ENCODE data around the gene KIF6.
"Not testable (repeated sequence)": the region's sequence is repeated elsewhere in the genome, so short reads cannot be mapped to it uniquely, and the experiment has no call there.

Gene KIF6

DNA sequence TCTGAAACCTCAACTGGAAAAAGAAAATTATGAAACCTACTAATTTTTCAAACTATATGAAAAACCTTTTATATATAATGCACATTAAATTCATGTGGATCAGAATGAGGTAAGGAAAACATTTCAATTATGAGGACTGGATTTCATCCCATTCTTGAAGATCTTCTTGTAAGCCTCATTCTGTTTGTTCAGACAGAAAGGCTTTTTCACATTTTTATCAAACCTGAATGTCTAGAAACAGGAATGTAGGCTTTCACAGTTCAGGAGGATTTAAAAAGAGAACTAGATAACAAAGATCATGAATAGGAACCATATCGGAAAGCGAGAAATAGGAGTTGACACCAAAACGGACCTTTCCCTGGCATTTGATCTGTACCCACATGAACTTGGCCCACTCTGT lies 210.2 kb downstream of the KIF6 start:
- DNase-seq (ENCODE audit: low read depth in 2 of 2, low spot score in 1 of 2): no peak

- not testable (repeated sequence) for DNase-seq (ENCODE audit: low read depth in 2 of 2, low spot score in 1 of 2)
Measured at GRCh38 chr6:39509831-39510230, 215.4 kb downstream of the KIF6 start.

GRCh38 chr6:39508515-39508914 lies 216.7 kb downstream of the KIF6 start:
- DNase-seq (ENCODE audit: low read depth in 2 of 2, low spot score in 1 of 2): no peak

GRCh38 chr6:39507331-39507998 lies 217.7 kb downstream of the KIF6 start:
- DNase-seq (ENCODE audit: low read depth in 2 of 2, low spot score in 1 of 2): no peak

GRCh38 chr6:39502362-39502955 lies 222.7 kb downstream of the KIF6 start:
- DNase-seq (ENCODE audit: low read depth in 2 of 2, low spot score in 1 of 2): not testable (repeated sequence)

GRCh38 chr6:39499053-39499452 lies 226.2 kb downstream of the KIF6 start:
- DNase-seq (ENCODE audit: low read depth in 2 of 2, low spot score in 1 of 2): no peak

DNA sequence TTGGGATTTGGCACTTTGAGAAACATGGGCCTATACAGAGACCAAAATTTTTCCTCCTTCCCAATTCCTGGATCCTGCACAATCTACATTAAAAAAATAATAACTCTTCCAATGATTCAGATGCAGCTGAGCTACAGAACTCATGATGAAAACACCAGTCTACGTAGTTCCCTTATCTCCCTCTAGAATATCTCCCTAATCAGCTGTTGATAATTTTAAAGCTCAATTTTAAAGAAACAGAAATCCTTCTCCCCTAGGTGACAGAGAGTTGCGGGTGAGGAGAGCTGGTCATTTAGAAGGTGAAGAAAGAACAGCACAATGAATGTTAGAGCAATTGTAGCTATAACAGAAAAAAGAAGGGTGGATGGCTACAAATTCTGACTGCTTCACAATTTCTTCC lies 227.1 kb downstream of the KIF6 start:
- no peak for DNase-seq (ENCODE audit: low read depth in 2 of 2, low spot score in 1 of 2)

DNA sequence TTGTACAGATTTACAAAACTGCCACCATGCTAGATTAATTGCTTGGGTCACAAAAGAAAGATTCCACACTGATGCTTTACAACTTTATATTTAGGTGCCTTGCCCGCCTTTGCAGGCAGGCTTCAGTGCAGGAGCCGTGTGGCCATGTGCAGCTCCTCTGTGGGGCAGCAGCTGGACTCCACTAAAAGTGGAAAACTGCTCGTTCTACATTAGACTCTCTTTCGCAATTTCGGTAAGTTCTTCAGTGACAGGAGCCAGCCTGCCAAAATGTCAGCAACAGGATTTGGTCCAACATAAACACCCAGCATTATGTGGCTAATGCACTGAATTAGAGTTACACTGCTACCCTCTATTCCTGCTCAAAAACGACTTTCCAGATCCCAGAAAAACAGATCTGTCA lies 228.3 kb downstream of the KIF6 start:
- DNase-seq (ENCODE audit: low read depth in 2 of 2, low spot score in 1 of 2): no peak

GRCh38 chr6:39496456-39496855 lies 228.8 kb downstream of the KIF6 start:
- no peak for DNase-seq (ENCODE audit: low read depth in 2 of 2, low spot score in 1 of 2)

DNA sequence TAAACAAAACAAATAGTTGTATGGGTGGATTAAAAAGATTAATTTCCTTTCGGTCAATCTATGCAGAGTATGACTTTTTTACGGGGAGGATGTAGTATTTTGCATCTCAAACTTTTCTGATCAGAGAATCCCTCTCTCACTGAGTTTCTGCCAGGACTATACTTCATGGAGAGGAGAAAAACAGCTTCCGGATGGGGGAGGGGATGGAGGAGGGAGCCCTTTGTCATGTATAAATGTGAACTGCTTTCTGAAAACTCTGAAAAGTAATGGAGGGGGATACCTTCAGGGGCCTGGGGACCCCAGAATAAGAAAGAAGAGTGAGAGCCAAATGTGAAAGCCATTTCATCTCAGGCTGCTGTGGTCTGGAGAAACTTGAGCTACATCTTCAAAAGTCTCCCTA lies 229.6 kb downstream of the KIF6 start:
- DNase-seq (ENCODE audit: low read depth in 2 of 2, low spot score in 1 of 2): no peak

DNA sequence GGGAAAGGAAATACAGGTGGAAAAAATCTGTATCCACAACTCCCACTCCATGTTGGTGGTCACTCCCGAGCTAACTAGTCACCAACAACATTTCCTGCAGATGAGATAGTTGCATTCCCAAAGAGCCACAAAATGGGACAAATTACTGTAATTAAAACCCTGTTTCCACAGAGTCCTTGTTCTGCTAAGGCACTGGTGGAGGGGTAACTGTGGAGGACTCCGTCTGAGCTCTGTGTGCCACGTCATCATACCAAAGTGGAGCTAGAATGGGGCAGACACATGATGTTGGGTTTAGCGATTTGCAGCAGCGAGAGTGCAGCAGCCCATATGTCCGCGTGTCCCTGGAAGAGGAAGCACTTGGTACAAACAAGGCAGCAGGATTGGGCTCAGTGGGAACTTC lies 230.2 kb downstream of the KIF6 start:
- DNase-seq (ENCODE audit: low read depth in 2 of 2, low spot score in 1 of 2): no peak

- DNase-seq (ENCODE audit: low read depth in 2 of 2, low spot score in 1 of 2): no peak
Measured at GRCh38 chr6:39493777-39494176, 231.4 kb downstream of the KIF6 start.

- no peak for DNase-seq (ENCODE audit: low read depth in 2 of 2, low spot score in 1 of 2)
Measured at GRCh38 chr6:39493174-39493573, 232.0 kb downstream of the KIF6 start.

DNA sequence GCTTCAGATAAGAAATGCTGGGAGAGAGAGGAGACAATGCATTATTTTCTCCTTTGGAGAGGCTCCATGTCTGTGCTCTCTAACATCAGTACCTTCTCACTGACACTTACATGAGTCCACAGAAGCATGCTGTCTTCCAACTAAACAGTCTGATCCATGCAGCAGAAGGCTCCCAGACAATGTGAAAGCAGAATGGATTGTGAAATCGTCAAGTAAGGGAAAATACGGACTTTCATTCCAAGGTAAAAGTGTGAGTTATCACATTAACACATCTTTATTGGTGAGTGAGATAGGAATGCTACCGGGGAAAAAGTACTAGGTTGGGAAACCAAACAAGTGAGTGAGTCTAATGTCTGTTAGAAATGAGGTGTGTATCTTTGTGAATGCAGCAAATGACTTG lies 235.1 kb downstream of the KIF6 start:
- DNase-seq (ENCODE audit: low read depth in 2 of 2, low spot score in 1 of 2): no peak

DNA sequence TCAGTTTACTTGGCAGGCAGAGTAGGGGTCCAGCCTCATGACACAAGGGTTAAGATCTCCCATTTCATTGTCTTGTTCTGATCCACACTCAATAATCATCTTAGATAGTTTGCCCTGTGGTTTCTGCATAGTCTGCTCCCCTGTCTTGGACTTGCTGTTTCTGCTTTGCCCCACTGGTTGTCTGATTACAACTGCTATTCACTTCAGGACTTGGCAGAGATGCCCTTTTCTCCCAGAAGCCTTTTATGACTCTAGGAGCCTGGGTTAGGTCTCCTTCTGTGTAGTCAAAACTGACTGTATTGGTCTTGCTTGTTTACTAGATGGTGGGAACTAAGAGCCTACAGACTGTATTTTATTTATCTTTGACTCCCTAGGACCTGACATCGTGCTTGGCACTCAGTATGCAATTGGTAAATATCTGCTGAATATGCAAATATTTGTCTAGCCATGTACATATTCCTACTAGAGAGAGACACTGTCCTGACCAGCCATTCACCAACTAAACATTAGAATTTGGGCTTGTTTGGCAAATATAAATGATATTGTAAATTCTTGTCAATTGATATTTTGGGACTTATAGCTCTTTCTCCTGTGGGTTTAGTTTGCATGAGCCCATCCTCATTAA lies 236.8 kb downstream of the KIF6 start:
- no peak for DNase-seq (ENCODE audit: low read depth in 2 of 2, low spot score in 1 of 2)

DNA sequence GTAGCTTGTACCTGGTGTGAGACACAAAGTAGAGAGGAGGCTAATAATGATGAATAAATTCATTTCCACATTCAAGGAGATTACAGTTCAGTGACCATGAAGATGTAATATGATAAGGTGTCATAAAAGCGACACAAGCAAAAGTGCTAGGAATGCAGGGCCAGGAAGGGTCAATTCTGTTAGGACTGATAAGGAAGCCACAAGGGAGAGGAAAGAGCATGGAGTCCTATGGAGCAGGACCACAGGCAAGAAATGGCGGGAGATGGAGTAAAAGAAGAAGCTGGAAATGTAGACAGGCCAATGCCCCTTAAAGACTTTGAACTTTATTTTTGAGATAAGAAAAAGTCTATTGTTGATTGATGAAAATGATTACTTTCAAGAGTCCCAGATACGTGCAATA lies 240.9 kb downstream of the KIF6 start:
- DNase-seq (ENCODE audit: low read depth in 2 of 2, low spot score in 1 of 2): no peak

DNA sequence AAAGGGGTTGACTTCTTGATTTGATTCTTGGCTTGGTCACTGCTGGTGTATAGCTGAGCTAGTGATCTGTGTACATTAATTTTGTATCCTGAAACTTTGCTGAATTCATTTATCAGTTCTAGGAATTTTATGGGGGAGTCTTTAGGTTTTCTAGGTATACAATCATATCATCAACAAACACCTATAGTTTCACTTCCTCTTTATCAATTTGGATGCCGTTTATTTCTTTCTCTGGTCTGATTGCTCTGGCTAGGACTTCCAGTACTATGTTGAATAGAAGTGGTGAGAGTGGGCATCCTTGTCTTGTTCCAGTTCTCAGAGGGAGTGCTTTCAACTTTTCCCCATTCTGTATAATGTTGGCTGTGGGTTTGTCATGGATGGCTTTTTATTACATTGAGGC lies 245.4 kb downstream of the KIF6 start:
- DNase-seq (ENCODE audit: low read depth in 2 of 2, low spot score in 1 of 2): not testable (repeated sequence)

DNA sequence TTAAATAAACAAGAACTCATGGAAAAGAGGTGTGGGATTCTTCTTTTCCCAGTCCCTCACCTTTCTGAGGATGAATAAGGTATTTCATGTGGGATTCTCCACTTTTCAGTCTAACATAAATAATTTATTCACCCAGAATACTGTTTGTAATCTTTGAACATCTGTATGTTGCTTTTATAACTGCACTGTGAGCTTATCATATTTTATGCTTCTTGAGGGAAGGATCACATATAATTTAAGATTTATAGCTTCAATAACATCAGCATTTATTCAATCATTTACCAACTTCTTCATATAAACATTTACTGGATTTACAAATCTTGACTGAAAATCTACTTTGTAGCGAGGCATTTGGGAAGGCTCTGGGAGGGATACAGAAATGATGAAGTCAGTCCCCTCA lies 248.5 kb downstream of the KIF6 start:
- no peak for DNase-seq (ENCODE audit: low read depth in 2 of 2, low spot score in 1 of 2)

- DNase-seq (ENCODE audit: low read depth in 2 of 2, low spot score in 1 of 2): no peak
Measured at GRCh38 chr6:39476151-39476550, 249.1 kb downstream of the KIF6 start.

DNA sequence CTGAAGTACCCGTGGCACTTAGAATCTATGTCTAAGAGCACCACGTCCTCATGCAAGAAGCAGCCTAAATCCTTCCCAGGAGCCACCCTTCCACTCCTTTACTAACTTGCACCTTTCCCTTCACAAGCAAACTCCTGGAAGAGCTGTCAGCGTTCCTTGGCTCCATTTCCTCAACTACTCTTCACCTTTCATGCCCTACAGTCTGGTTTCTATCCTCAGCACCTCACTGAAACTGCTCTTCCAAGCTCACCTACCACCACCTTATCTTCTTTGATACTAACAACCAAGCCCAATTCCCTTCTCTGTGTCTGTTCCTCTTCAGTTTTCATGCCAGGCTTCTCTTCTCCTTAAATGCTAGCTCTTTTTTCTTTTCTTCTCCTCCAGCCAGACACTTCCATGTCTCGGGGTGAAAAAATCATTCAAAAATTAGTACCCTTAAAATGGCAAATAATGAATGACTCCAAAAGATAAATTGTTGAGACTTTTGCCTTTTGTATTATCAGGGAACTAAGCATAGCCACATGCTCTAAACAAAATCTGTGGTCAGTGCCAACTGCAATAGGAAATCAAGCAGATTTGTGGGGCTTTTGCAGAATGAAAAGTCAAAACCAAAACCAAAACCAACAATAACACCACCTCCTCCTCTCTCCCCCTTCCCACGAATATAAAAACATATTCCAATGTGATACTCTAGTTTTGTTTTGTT lies 253.1 kb downstream of the KIF6 start:
- DNase-seq (ENCODE audit: low read depth in 2 of 2, low spot score in 1 of 2): no peak

DNA sequence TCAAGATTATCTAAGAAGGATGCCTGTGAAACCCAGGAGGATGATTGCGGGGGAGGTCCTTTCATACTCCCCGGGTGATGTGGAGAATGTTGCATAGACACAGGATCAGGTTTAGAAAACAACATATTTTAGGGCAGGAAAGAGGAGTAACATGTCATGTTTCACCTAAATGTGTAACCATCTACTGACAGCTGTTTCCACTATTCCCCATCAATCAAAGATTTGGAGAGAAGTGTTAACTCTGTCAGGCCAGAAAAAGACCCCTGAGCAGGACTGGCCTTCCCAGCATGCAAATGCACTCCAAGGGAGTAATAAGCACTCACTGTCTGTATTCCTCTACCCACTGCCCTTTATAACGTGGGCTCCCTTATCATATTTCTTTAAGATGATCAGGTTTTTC lies 254.7 kb downstream of the KIF6 start:
- DNase-seq (ENCODE audit: low read depth in 2 of 2, low spot score in 1 of 2): no peak

- DNase-seq (ENCODE audit: low read depth in 2 of 2, low spot score in 1 of 2): no peak
Measured at GRCh38 chr6:39468385-39468784, 256.8 kb downstream of the KIF6 start.
